ENCODE data around the gene FSTL4. TPM values are rescaled to one million over a fixed set of nuclear protein-coding genes. Genes with fewer than 3 reads are reported as not detected.

Gene FSTL4
- total RNA-seq, 4 donors from 2014 or later: 0.41 TPM; not detected in 3

DNA sequence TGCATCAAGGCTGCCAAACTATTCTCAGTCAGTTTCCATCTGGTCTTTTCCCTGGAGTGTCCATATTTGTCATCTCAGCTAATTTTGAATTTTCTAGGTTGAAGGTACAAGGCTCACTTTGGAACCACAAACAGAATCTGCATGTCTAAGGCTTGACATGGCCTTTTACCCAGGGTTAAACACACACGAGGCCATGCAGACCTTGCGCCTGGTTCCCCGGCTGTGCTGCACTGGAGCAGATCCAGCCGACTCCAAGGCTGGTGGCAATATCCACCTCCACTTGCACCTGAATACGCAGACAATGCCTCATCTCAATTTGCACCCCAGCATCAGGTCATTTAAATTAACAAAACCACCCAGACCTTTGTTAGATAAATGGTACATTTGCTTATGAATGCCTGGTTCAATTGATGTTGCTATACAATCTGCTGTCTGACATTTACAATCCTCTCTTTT is 284.4 kb downstream of the FSTL4 start:
- DNase-seq: no peak
- intact Hi-C loops (cut with DNase I; ENCODE audit: low total_unique reads): no loop called here

DNA sequence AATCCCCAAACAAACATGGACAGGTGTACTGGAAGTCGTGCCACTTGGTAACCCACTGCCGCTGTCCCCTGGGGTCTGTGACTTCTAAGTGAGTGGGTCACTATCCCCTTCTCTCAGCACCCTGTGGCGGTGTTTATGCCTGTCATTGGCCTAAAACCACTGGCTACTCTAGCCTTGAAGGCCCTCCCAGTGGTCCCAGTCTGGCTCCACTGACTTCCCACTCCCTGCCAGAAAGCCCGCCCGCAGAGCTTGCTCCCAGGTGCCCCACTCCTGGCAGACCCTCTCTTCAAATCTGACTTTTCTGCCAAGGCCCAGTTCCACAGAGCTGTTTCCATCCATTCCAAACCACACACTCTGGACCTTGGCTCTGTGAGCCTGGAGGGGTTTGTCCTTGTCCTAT is 286.0 kb downstream of the FSTL4 start:
- no peaks in the 10 kb centered on the region for H3K27me3 ChIP-seq
- H3K4me3 ChIP-seq: no peak overlapping the region
- DNase-seq: no peak
- no peak overlapping the region for H3K27ac ChIP-seq
- TF ChIP-seq, protein P1, sequence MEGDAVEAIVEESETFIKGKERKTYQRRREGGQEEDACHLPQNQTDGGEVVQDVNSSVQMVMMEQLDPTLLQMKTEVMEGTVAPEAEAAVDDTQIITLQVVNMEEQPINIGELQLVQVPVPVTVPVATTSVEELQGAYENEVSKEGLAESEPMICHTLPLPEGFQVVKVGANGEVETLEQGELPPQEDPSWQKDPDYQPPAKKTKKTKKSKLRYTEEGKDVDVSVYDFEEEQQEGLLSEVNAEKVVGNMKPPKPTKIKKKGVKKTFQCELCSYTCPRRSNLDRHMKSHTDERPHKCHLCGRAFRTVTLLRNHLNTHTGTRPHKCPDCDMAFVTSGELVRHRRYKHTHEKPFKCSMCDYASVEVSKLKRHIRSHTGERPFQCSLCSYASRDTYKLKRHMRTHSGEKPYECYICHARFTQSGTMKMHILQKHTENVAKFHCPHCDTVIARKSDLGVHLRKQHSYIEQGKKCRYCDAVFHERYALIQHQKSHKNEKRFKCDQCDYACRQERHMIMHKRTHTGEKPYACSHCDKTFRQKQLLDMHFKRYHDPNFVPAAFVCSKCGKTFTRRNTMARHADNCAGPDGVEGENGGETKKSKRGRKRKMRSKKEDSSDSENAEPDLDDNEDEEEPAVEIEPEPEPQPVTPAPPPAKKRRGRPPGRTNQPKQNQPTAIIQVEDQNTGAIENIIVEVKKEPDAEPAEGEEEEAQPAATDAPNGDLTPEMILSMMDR (IDR thresholded peaks at IDR 0.05): no peak
- no peak for TF ChIP-seq POLR2A (IDR thresholded peaks at IDR 0.05)
- no peaks in the 10 kb centered on the region for H3K9me3 ChIP-seq
- H3K4me1 ChIP-seq: no peaks in the 10 kb centered on the region
- no peaks in the 10 kb centered on the region for H3K36me3 ChIP-seq
- intact Hi-C loops (cut with DNase I; ENCODE audit: low total_unique reads): no loop called here

More for the DNA sequence above, 284.4 kb downstream of the FSTL4 start:
- no peak for TF ChIP-seq POLR2A (IDR thresholded peaks at IDR 0.05)
- TF ChIP-seq, protein P1 (IDR thresholded peaks at IDR 0.05): no peak
- H3K36me3 ChIP-seq: no peaks in the 10 kb centered on the region
- no peak overlapping the region for H3K27ac ChIP-seq
- no peaks in the 10 kb centered on the region for H3K9me3 ChIP-seq
- H3K4me1 ChIP-seq: no peaks in the 10 kb centered on the region
- H3K4me3 ChIP-seq: no peak overlapping the region
- no peaks in the 10 kb centered on the region for H3K27me3 ChIP-seq

GRCh38 chr5:133325864-133326263 is 286.5 kb downstream of the FSTL4 start:
- intact Hi-C loops (cut with DNase I; ENCODE audit: low total_unique reads): no loop called here
- no peak for DNase-seq
- Histone ChIP-seq H3K27ac (no peak overlapping the region), H3K27me3 (no peaks in the 10 kb centered on the region), H3K9me3 (no peaks in the 10 kb centered on the region), H3K4me3 (no peak overlapping the region), H3K36me3 (no peaks in the 10 kb centered on the region), H3K4me1 (no peaks in the 10 kb centered on the region)
- no peak for TF ChIP-seq POLR2A (IDR thresholded peaks at IDR 0.05)

- Histone ChIP-seq H3K27ac (no peak overlapping the region), H3K4me1 (no peaks in the 10 kb centered on the region), H3K36me3 (no peaks in the 10 kb centered on the region), H3K9me3 (no peaks in the 10 kb centered on the region), H3K4me3 (no peak overlapping the region), H3K27me3 (no peaks in the 10 kb centered on the region)
- TF ChIP-seq POLR2A (IDR thresholded peaks at IDR 0.05): no peak
- TF ChIP-seq, protein P1 (IDR thresholded peaks at IDR 0.05): no peak
- no peak for DNase-seq
- intact Hi-C loops (cut with DNase I; ENCODE audit: low total_unique reads): no loop called here
Observed at GRCh38 chr5:133324926-133325325, 287.4 kb downstream of the FSTL4 start.

DNA sequence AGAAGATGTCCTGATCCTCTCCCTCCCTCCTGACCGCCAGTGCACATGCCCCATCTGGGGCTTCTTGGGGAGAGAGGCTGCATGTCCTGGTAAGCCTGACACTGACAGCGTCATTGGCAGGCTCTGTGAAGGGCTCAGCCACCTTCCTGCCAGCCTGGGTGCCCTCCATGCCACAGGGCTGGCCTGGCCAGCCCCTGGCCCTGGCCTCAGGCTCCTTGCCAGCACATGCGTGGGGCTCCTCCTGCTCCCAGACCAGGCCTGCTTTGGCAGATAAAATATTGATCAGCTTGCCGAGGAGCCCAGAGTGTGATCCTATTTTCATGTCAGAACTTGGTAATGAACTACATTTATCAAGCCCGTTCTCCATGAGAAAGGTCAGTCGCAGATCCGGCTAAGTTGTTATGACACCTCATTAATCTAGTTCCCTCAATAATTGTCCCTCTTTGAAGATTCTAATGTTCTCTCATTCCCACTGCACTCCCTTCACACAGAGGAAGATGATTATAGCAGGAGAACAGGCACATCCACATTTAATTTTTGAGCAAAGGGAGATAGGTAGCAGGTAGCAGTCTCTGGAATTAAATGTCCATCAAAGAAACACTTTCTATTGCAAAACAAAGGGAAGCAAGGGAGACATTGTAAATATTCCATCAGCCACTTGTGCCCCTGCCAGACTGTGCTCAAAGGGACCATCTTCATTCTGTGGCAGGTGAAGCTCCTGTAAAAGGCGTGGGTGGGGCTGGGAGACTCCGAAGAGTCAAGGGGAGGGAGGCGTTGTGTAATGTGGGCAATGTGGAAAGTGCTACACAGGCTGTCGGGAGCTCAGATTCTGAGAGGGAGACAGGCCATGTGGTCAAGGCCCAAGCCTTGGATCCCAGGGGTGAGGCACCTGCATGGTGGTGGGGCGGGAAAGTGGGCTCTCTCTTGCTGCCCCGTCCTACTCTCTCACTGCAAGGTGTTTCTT is 288.6 kb downstream of the FSTL4 start:
- TF ChIP-seq POLR2A (IDR thresholded peaks at IDR 0.05): no peak
- TF ChIP-seq, protein P1 (IDR thresholded peaks at IDR 0.05): no peak

More for the DNA sequence above, 288.6 kb downstream of the FSTL4 start:
- DNase-seq: no peak
- intact Hi-C loops (cut with DNase I; ENCODE audit: low total_unique reads): no loop called here
- H3K9me3 ChIP-seq: no peaks in the 10 kb centered on the region
- H3K27me3 ChIP-seq: no peaks in the 10 kb centered on the region
- no peaks in the 10 kb centered on the region for H3K4me1 ChIP-seq
- H3K4me3 ChIP-seq: no peak overlapping the region
- no peak overlapping the region for H3K27ac ChIP-seq
- H3K36me3 ChIP-seq: no peaks in the 10 kb centered on the region

All from uterus (tissue), 4 donors.